Hepatocyte (in vitro differentiated cells): ENCODE data around the gene KIF1B. TPM values are rescaled to one million over a fixed set of nuclear protein-coding genes. Genes with fewer than 3 reads are reported as not detected.

Experiments used
- DNase-seq: peaks from one replicate; pipeline ENCODE4 v3.0.0-alpha.2; 2016; ENCODE audit warnings: low spot score
- H2AFZ ChIP-seq: fragments of 200-600 bp; sonication (generic); 2 replicates; pipeline ENCODE4 v1.6.0; 2016; ENCODE audit warnings: antibody characterized with exemption, mild to moderate bottlenecking
- H3K27ac ChIP-seq: fragments of 200-600 bp; sonication (generic); 2 replicates; pipeline ENCODE4 v1.5.1; 2016; ENCODE audit warnings: mild to moderate bottlenecking
- H3K27me3 ChIP-seq: fragments of 200-600 bp; sonication (generic); 2 replicates; pipeline ENCODE4 v1.6.1; 2016
- H3K36me3 ChIP-seq: fragments of 200-600 bp; sonication (generic); replicated peaks from 2 replicates; pipeline ENCODE4 v1.5.1; 2016; ENCODE audit warnings: low read depth; ENCODE audit not compliant: insufficient read depth
- H3K4me1 ChIP-seq: fragments of 200-600 bp; sonication (generic); 2 replicates; pipeline ENCODE4 v1.5.1; 2016; ENCODE audit warnings: mild to moderate bottlenecking, moderate library complexity; ENCODE audit not compliant: insufficient read depth
- H3K4me2 ChIP-seq: fragments of 200-600 bp; sonication (generic); 2 replicates; pipeline ENCODE4 v1.6.0; 2016
- H3K4me3 ChIP-seq: fragments of 200-600 bp; sonication (generic); 2 replicates; pipeline ENCODE4 v1.5.1; 2016; ENCODE audit warnings: mild to moderate bottlenecking
- H3K79me2 ChIP-seq: fragments of 200-600 bp; sonication (generic); 2 replicates; pipeline ENCODE4 v1.6.0; 2017; ENCODE audit warnings: mild to moderate bottlenecking
- H3K9me2 ChIP-seq: fragments of 200-600 bp; sonication (generic); replicated peaks from 2 replicates; pipeline ENCODE4 v1.6.0; 2017; ENCODE audit warnings: mild to moderate bottlenecking; ENCODE audit not compliant: insufficient read depth
- H3K9me3 ChIP-seq: fragments of 200-600 bp; sonication (generic); 2 replicates; pipeline ENCODE4 v1.5.1; 2016; ENCODE audit warnings: low read depth, mild to moderate bottlenecking
- H4K20me1 ChIP-seq: fragments of 200-600 bp; sonication (generic); 2 replicates; pipeline ENCODE4 v1.6.0; 2016; ENCODE audit warnings: mild to moderate bottlenecking; ENCODE audit not compliant: insufficient read depth, poor library complexity, severe bottlenecking
- CTCF ChIP-seq: fragments of 200-600 bp; sonication (generic); IDR thresholded peaks from 2 replicates; pipeline ENCODE4 v1.5.1; 2016; ENCODE audit warnings: antibody characterized with exemption, mild to moderate bottlenecking; ENCODE audit not compliant: poor library complexity
- EZH2 ChIP-seq: fragments of 200-600 bp; sonication (generic); IDR thresholded peaks from 2 replicates; pipeline ENCODE4 v1.6.1; 2016; ENCODE audit warnings: antibody characterized with exemption, mild to moderate bottlenecking, borderline replicate concordance
- EZH2phosphoT487 ChIP-seq: fragments of 200-600 bp; sonication (generic); IDR thresholded peaks from one replicate; pipeline ENCODE4 v1.6.1; 2018; ENCODE audit warnings: antibody characterized with exemption, mild to moderate bottlenecking, low read depth, moderate library complexity; ENCODE audit not compliant: unreplicated experiment, severe bottlenecking
- WGBS: methylation state at CpG from one replicate; pipeline ENCODE4 v1.1.6; 2016; ENCODE audit warnings: low lambda C conversion rate; ENCODE audit errors: missing lambda C conversion rate; 5-methylcytosine and 5-hydroxymethylcytosine counted together
- polyA plus RNA-seq: library from polyadenylated mRNA; unstranded; fragments of >200 nt; fragmentation: Nextera tagmentation; extraction: Ambion mirVana; gene quantifications from 2 replicates; pipeline ENCODE4 v1.2.1, GENCODE V29; 2016
- total RNA-seq: library from RNA; depleted of rRNA; stranded (reverse); fragments of >200 nt; gene quantifications from 2 replicates; pipeline ENCODE4 v1.2.3, GENCODE V29; 2014

Gene KIF1B
- total and polyA plus RNA-seq, 2 experiments from 2014 or later = 14.6 to 37.0 TPM

- Histone ChIP-seq H3K27ac (peak overlapping the region; percentile 88), H3K9me3 (no peaks in the 10 kb centered on the region), H3K4me1 (peaks cover 24% of the 10 kb centered on the region), H4K20me1 (no peaks in the 10 kb centered on the region), H3K4me2 (peak overlapping the region; percentile 19), H3K9me2 (no peaks in the 10 kb centered on the region), H3K27me3 (no peaks in the 10 kb centered on the region), H3K36me3 (no peaks in the 10 kb centered on the region), H2AFZ (no peak overlapping the region), H3K79me2 (no peaks in the 10 kb centered on the region), H3K4me3 (no peak overlapping the region)
- TF ChIP-seq EZH2 = no peak
- no peak for TF ChIP-seq EZH2phosphoT487
- TF ChIP-seq CTCF = no peak
- DNase-seq = no peak
- 64% methylated on average over 7 of the region's 7 CpGs for WGBS
Measured at GRCh38 chr1:10168912-10169514, 41.4 kb upstream of the KIF1B start.

DNA sequence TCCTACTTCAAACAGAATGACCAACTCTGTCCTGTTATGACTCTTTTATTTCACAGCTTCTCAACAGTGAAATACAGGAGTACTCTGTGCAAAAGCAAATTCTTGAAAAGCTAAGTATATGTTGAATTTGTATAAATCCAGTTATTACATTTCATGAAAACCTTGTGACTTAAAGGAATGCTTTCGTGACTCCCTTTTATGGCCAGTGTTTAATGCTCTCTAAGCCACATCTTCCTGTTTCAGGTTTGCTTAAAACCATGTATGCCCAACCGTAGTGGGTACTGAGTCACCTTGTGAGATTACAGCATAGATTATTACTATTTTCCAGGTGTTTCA, 40.2 kb upstream of the KIF1B start:
- peak; percentile 25 for DNase-seq
- TF ChIP-seq EZH2phosphoT487 (no peak), EZH2 (no peak), CTCF (no peak)
- Histone ChIP-seq H2AFZ (no peak overlapping the region), H3K4me3 (no peak overlapping the region), H3K36me3 (no peaks in the 10 kb centered on the region), H4K20me1 (no peaks in the 10 kb centered on the region), H3K4me1 (peaks cover 24% of the 10 kb centered on the region), H3K4me2 (no peak overlapping the region), H3K9me3 (no peaks in the 10 kb centered on the region), H3K27me3 (no peaks in the 10 kb centered on the region), H3K9me2 (no peaks in the 10 kb centered on the region), H3K27ac (peak overlapping the region; percentile 88), H3K79me2 (no peaks in the 10 kb centered on the region)
- 33% methylated on average over 2 of the region's 2 CpGs for WGBS

DNA sequence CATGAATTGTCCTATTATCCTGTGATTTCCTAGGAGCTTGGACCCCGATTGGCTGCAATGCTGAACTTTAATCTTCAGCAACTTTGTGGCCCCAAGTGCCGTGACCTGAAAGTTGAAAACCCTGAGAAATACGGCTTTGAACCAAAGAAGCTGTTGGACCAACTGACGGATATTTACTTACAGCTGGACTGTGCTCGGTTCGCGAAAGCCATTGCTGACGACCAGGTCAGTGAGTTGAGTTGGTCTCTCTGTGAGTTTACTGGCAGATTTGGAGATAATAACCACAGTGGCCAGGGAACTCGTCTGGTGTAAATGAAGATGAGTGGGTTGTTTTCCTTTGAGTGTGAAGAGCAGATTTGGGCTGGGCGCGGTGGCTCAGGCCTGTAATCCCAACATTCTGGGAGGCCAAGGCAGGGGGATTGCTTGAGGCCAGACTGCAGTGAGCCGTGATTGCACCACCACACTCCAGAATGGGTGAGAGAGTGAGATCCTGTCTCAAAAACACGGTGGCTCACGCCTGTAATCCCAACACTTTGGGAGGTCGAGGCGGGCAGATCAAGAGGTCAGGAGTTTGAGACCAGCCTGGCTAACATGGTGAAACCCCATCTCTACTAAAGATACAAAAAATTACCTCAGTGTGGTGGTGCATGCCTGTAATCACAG, 39.1 kb upstream of the KIF1B start:
- Histone ChIP-seq H3K9me2 (no peaks in the 10 kb centered on the region), H3K4me2 (no peak overlapping the region), H3K27ac (peak overlapping the region; percentile 88), H3K36me3 (no peaks in the 10 kb centered on the region), H3K79me2 (no peaks in the 10 kb centered on the region), H3K9me3 (no peaks in the 10 kb centered on the region), H2AFZ (no peak overlapping the region), H3K4me1 (peaks cover 24% of the 10 kb centered on the region), H4K20me1 (no peaks in the 10 kb centered on the region), H3K4me3 (no peak overlapping the region), H3K27me3 (no peaks in the 10 kb centered on the region)
- 65% methylated on average over 16 of the region's 16 CpGs for WGBS
- TF ChIP-seq EZH2phosphoT487 = no peak
- TF ChIP-seq EZH2 = no peak
- no peak for TF ChIP-seq CTCF
- DNase-seq = no peak
